ENCODE data around the gene RAB11FIP4. TPM values are rescaled to one million over a fixed set of nuclear protein-coding genes. Genes with fewer than 3 reads are reported as not detected.

The RAB11FIP4 gene
- total and polyA plus RNA-seq, 9 of the 15 experiments (the other 6 are each of a cell fraction or from before 2014, with no cell fraction given) = 0.62 to 16.6 (median 8.9) TPM

- no TSS peak for BruUV-seq (replicated peaks)
- Histone ChIP-seq H3K9ac (ENCODE audit: insufficient read depth in 1 of 2, low read depth in 2 of 2, low read length in 2 of 2) (peak overlapping the region in 1 of 2 experiments; percentile 73; a peak in 2 of 4 replicates), H3K4me2 (ENCODE audit: insufficient read depth, low read length) (no peak overlapping the region), H3K36me3 (ENCODE audit: control insufficient read depth, insufficient read depth, low read length) (no peaks in the 10 kb centered on the region; the same call in 2 of the 3 replicates), H3K9me3 (replicated peaks; ENCODE audit: control insufficient read depth, insufficient read depth, low read depth, low read length) (no peaks in the 10 kb centered on the region), H3K27me3 (ENCODE audit: control insufficient read depth in 2 of 2, insufficient read depth in 2 of 2, low read length in 2 of 2) (no peaks in the 10 kb centered on the region), H3K4me3 (no peak overlapping the region), H3K79me2 (ENCODE audit: control insufficient read depth, insufficient read depth, low read length) (peaks cover 10% of the 10 kb centered on the region), H3K9me1 (ENCODE audit: control insufficient read depth, insufficient read depth, low read length) (peaks cover 2% of the 10 kb centered on the region), H2AFZ (ENCODE audit: low read depth, low read length) (no peak overlapping the region), H3K27ac (ENCODE audit: extremely low read depth, low read depth, low read length) (no peak overlapping the region), H4K20me1 (replicated peaks; ENCODE audit: control insufficient read depth, insufficient read depth, low read length) (0 out of 2 replicates have a peak, but pooled peaks cover under 1% of the 10 kb centered on the region), H3K4me1 (replicated peaks in 1 of 2; ENCODE audit: control insufficient read depth in 2 of 2, insufficient read depth in 2 of 2, low read length in 2 of 2) (peaks cover 66 to 74% of the 10 kb centered on the region in 2 experiments)
- ChIA-PET POLR2A (no interaction called here), CTCF (ENCODE audit: low intra/inter-chr PET ratio) (no interaction called here)
- 74% methylated on average over 12 of the region's 12 CpGs for WGBS (ENCODE audit: insufficient coverage, low coverage, missing lambda C conversion rate)
- ATAC-seq = no peak
- TF ChIP-seq ZNF695 (CRISPR knock-in tag; IDR thresholded peaks at IDR 0.05) (no peak), ZNF140 (CRISPR knock-in tag; IDR thresholded peaks at IDR 0.05) (no peak), POLR2AphosphoS2 (IDR thresholded peaks at IDR 0.05; ENCODE audit: low read length) (no peak)
- in situ Hi-C loops (cut with MboI) (no loop called here), intact Hi-C loops (cut with micrococcal nuclease) (no loop called here)
- peak; percentile 70 for FAIRE-seq
- no peak for DNase-seq (ENCODE audit: extremely low read depth in 1 of 4, low spot score in 3 of 4)
Measured at GRCh38 chr17:31494259-31495021, 103.0 kb downstream of the RAB11FIP4 start.

Data from K562 (cell line).